H1 (cell line): ENCODE measurements around the gene CBX4. TPM values are rescaled to one million over a fixed set of nuclear protein-coding genes. Genes with fewer than 3 reads are reported as not detected.

Experiments
- CTCF ChIA-PET: fragments of 300-600 bp; sonication (Branson Sonifier 250); formaldehyde crosslinking; loops from one replicate; lab custom pipeline; 2021; ENCODE audit not compliant: partially characterized antibody; lab: Charles Lee
- POLR2A ChIA-PET: fragments of 300-600 bp; sonication (Branson Sonifier 250); formaldehyde crosslinking; loops from one replicate; lab custom pipeline; 2021; ENCODE audit warnings: inconsistent platforms; ENCODE audit not compliant: partially characterized antibody; lab: Charles Lee
- DNase-seq, 2 experiments: peaks; one replicate each; pipeline versions ENCODE4 v3.0.0 to v3.0.0-alpha.2; 2010 to 2022; ENCODE audit warnings: low spot score in 2 of 2, low read depth in 1 of 2, mixed read lengths in 1 of 2
- FAIRE-seq: peaks from 2 replicates; lab custom pipeline; 2011; peaks lifted over from hg19 to GRCh38; lab: Jason Lieb, UNC
- H2AFZ ChIP-seq: 2 replicates; pipeline ENCODE4 v1.8.1; 2012; ENCODE audit warnings: low read length, inconsistent platforms
- H2AK5ac ChIP-seq: 2 replicates; pipeline ENCODE4 v1.6.1; 2013; ENCODE audit warnings: low read depth, low read length
- H2BK120ac ChIP-seq: replicated peaks from 2 replicates; pipeline ENCODE3; 2013; ENCODE audit warnings: low read depth, low read length, inconsistent platforms
- H2BK12ac ChIP-seq: 2 replicates; pipeline ENCODE4 v1.6.1; 2013; ENCODE audit warnings: low read depth, low read length
- H2BK15ac ChIP-seq: 2 replicates; pipeline ENCODE4 v1.6.1; 2013; ENCODE audit warnings: low read length
- H2BK20ac ChIP-seq: 2 replicates; pipeline ENCODE4 v1.6.1; 2013; ENCODE audit warnings: low read length
- H2BK5ac ChIP-seq: 2 replicates; pipeline ENCODE4 v1.6.1; 2013; ENCODE audit warnings: low read depth, low read length
- H3K14ac ChIP-seq: 2 replicates; pipeline ENCODE4 v1.6.1; 2013; ENCODE audit warnings: inconsistent platforms; ENCODE audit not compliant: insufficient read length
- H3K18ac ChIP-seq: 2 replicates; pipeline ENCODE4 v1.6.1; 2013; ENCODE audit warnings: low read length; ENCODE audit errors: extremely low read depth
- H3K23ac ChIP-seq: 2 replicates; pipeline ENCODE4 v1.6.1; 2013; ENCODE audit warnings: inconsistent platforms; ENCODE audit not compliant: insufficient read length
- H3K23me2 ChIP-seq: 2 replicates; pipeline ENCODE4 v1.6.1; 2013; ENCODE audit warnings: low read depth, low read length
- H3K27ac ChIP-seq: 2 replicates; pipeline ENCODE4 v1.6.1; 2011; ENCODE audit warnings: low read depth, low read length, inconsistent platforms
- H3K27me3 ChIP-seq, 4 experiments: replicated peaks in 1 of 4; 1 replicate in 1 of 4; 2 replicates in 3 of 4; pipeline versions ENCODE4 v1.6.1 to v1.8.1; 2011 to 2013; ENCODE audit warnings: low read length in 3 of 4, mild to moderate bottlenecking in 3 of 4, inconsistent platforms in 2 of 4, mixed read lengths in 2 of 4, moderate library complexity in 1 of 4; ENCODE audit not compliant: control insufficient read depth in 3 of 4, insufficient read depth in 3 of 4; ENCODE audit errors: extremely low read depth in 1 of 4
- H3K36me3 ChIP-seq, 4 experiments: 2 replicates each; pipeline versions ENCODE4 v1.6.1 to v1.8.1; 2011 to 2013; ENCODE audit warnings: mild to moderate bottlenecking in 4 of 4, low read length in 3 of 4, moderate library complexity in 2 of 4, control low read depth in 1 of 4, inconsistent platforms in 1 of 4; ENCODE audit not compliant: insufficient read depth in 4 of 4, control insufficient read depth in 2 of 4
- H3K4ac ChIP-seq: replicated peaks from 2 replicates; pipeline ENCODE3; 2013; ENCODE audit warnings: low read length, low read depth, mixed read lengths, inconsistent platforms; ENCODE audit not compliant: insufficient read length
- H3K4me1 ChIP-seq, 4 experiments: replicated peaks in 1 of 4; 1 replicate in 1 of 4; 2 replicates in 3 of 4; pipeline versions ENCODE4 v1.6.1 to v1.8.1; 2011 to 2013; ENCODE audit warnings: low read length in 3 of 4, inconsistent platforms in 2 of 4, mixed read lengths in 1 of 4; ENCODE audit not compliant: insufficient read depth in 4 of 4, control insufficient read depth in 3 of 4
- H3K4me2 ChIP-seq, 2 experiments: 2 replicates each; pipeline versions ENCODE4 v1.6.1 to v1.8.1; 2011 to 2013; ENCODE audit warnings: low read depth in 2 of 2, low read length in 2 of 2, control low read depth in 1 of 2, inconsistent platforms in 1 of 2, mild to moderate bottlenecking in 1 of 2; ENCODE audit not compliant: insufficient read depth in 1 of 2
- H3K4me3 ChIP-seq, 4 experiments: fragments of 200-600, 300-600 bp in 1 of 4; sonication (generic), shearing (Covaris generic), sonication (Bioruptor Twin) in 1 of 4; 2 replicates each; pipeline versions ENCODE4 v1.5.1 to v1.8.1; 2011 to 2016; ENCODE audit warnings: low read length in 4 of 4, low read depth in 3 of 4, control low read depth in 2 of 4, inconsistent platforms in 2 of 4, mild to moderate bottlenecking in 2 of 4, mixed read lengths in 1 of 4, moderate library complexity in 1 of 4; ENCODE audit not compliant: insufficient read depth in 2 of 4; ENCODE audit errors: extremely low read depth in 1 of 4
- H3K56ac ChIP-seq: replicated peaks from 2 replicates; pipeline ENCODE3; 2013; ENCODE audit warnings: low read depth, mild to moderate bottlenecking, mixed read lengths, low read length, inconsistent platforms; ENCODE audit not compliant: insufficient read length
- H3K79me1 ChIP-seq: 2 replicates; pipeline ENCODE4 v1.6.1; 2013; ENCODE audit warnings: low read depth, low read length, control low read depth
- H3K79me2 ChIP-seq, 2 experiments: 2 replicates each; pipeline versions ENCODE4 v1.6.1 to v1.8.1; 2012 to 2013; ENCODE audit warnings: low read length in 2 of 2, mild to moderate bottlenecking in 2 of 2, inconsistent platforms in 1 of 2; ENCODE audit not compliant: insufficient read depth in 2 of 2, control insufficient read depth in 1 of 2
- H3K9ac ChIP-seq, 4 experiments: replicated peaks in 1 of 4; 1 replicate in 1 of 4; 2 replicates in 3 of 4; pipeline versions ENCODE4 v1.6.1 to v1.8.1; 2011 to 2013; ENCODE audit warnings: low read depth in 3 of 4, low read length in 3 of 4, control low read depth in 2 of 4, mild to moderate bottlenecking in 2 of 4, moderate library complexity in 2 of 4, inconsistent platforms in 1 of 4; ENCODE audit errors: extremely low read depth in 1 of 4
- H3K9me3 ChIP-seq, 2 experiments: 2 replicates each; pipeline versions ENCODE4 v1.6.1 to v1.8.1; 2012 to 2013; ENCODE audit warnings: mild to moderate bottlenecking in 2 of 2, moderate library complexity in 2 of 2, control low read depth in 1 of 2, inconsistent platforms in 1 of 2, low read depth in 1 of 2, low read length in 1 of 2, mixed read lengths in 1 of 2; ENCODE audit not compliant: insufficient read depth in 2 of 2
- H4K20me1 ChIP-seq, 2 experiments: replicated peaks in 1 of 2; 2 replicates each; pipeline versions ENCODE3 to v1.8.1; 2011 to 2013; ENCODE audit warnings: inconsistent platforms in 2 of 2, low read length in 2 of 2, mild to moderate bottlenecking in 1 of 2; ENCODE audit not compliant: insufficient read depth in 2 of 2, control insufficient read depth in 1 of 2
- H4K5ac ChIP-seq: 2 replicates; pipeline ENCODE4 v1.6.1; 2013; ENCODE audit warnings: low read length, low read depth, mixed read lengths, inconsistent platforms; ENCODE audit not compliant: insufficient read length
- H4K8ac ChIP-seq: 2 replicates; pipeline ENCODE4 v1.8.0; 2013; ENCODE audit warnings: mild to moderate bottlenecking, moderate library complexity, low read length, inconsistent platforms; ENCODE audit not compliant: insufficient read depth; ENCODE audit errors: extremely low read depth
- H4K91ac ChIP-seq: replicated peaks from 2 replicates; pipeline ENCODE3; 2013; ENCODE audit warnings: low read length, mixed read lengths, inconsistent platforms; ENCODE audit not compliant: insufficient read length
- BACH1 ChIP-seq: IDR thresholded peaks from 2 replicates; pipeline ENCODE4 v1.6.1; 2012; ENCODE audit warnings: low read length, improper control_type of control experiment
- CBX8 ChIP-seq: fragments of 300-800, 300-1000 bp; sonication (generic); IDR thresholded peaks from 2 replicates; pipeline ENCODE4 v1.7.1; 2016; ENCODE audit warnings: low read depth, low read length, borderline replicate concordance
- SUZ12 ChIP-seq: fragments of 200-600 bp; sonication (generic); IDR thresholded peaks from 2 replicates; pipeline ENCODE4 v1.6.1; 2012; ENCODE audit warnings: mild to moderate bottlenecking, inconsistent platforms, low read length, moderate library complexity, mixed read lengths
- WGBS, 2 experiments: shearing (Covaris generic) in 1 of 2; methylation state at CpG; one replicate each; pipeline versions ENCODE4 v1.1.6 to v1.1.7; 2013 to 2015; ENCODE audit warnings: low lambda C conversion rate in 2 of 2, mixed read lengths in 2 of 2, inconsistent platforms in 1 of 2, low coverage in 1 of 2, missing lambda C conversion rate in 1 of 2; ENCODE audit not compliant: insufficient replicate concordance in 2 of 2, insufficient coverage in 1 of 2, insufficient read length in 1 of 2; ENCODE audit errors: extremely low coverage in 1 of 2, missing lambda C conversion rate in 1 of 2; 5-methylcytosine and 5-hydroxymethylcytosine counted together
- polyA plus RNA-seq, 7 experiments: library from polyadenylated mRNA; depleted of rRNA in 3 of 7; stranded (reverse) in 5 of 7; unstranded in 2 of 7; fragments of >200 nt in 5 of 7; fragments of 200-250 nt in 2 of 7; gene quantifications; 1 replicate in 5 of 7; 2 replicates in 1 of 7; 4 replicates in 1 of 7; pipeline versions ENCODE4 v1.2.1 to v1.2.3, GENCODE V29; 2011 to 2013; ENCODE audit warnings: missing spikeins in 2 of 7, mixed read lengths in 2 of 7
- total RNA-seq: library from RNA; stranded (reverse); fragmentation: NEBNext Ultra II Directional; extraction: Animal tissue kit (Norgen Biotek cat#: 25700); gene quantifications from 2 replicates; pipeline ENCODE4 v1.2.1, GENCODE V29; 2021

Gene CBX4
- total and polyA plus RNA-seq, 2 of the 8 experiments (the other 6 are each of a cell fraction or from before 2014, with no cell fraction given), result 1.8 to 4.0 TPM

GRCh38 chr17:79799538-79800324, 39.5 kb downstream of the CBX4 start:
- Histone ChIP-seq H3K18ac (no peak overlapping the region), H3K4me1 (peaks cover 4 to 55% (median 42%) of the 10 kb centered on the region in 4 experiments), H4K91ac (no peak overlapping the region), H3K23ac (no peak overlapping the region), H3K36me3 (peaks cover 0 to 12% (median 0%) of the 10 kb centered on the region in 4 experiments; a peak in 1 of 8 replicates), H2BK120ac (no peak overlapping the region), H2AK5ac (peak overlapping the region; percentile 91; the same call in 1 of the 2 replicates), H2BK5ac (no peak overlapping the region), H3K9ac (no peak overlapping the region), H2BK12ac (peak overlapping the region; percentile 82), H2AFZ (no peak overlapping the region), H4K5ac (no peak overlapping the region), H4K8ac (no peak overlapping the region), H3K4me3 (peak overlapping the region in 1 of 4 experiments; percentile 53; a peak in 1 of 8 replicates), H3K79me1 (no peaks in the 10 kb centered on the region), H3K9me3 (peaks cover 0 to 7% of the 10 kb centered on the region in 2 experiments; a peak in 3 of 4 replicates), H3K56ac (no peak overlapping the region), H4K20me1 (peaks cover 8 to 23% of the 10 kb centered on the region in 2 experiments), H2BK20ac (no peak overlapping the region), H3K79me2 (no peaks in the 10 kb centered on the region), H2BK15ac (peak overlapping the region; percentile 95; the same call in 1 of the 2 replicates)
- POLR2A ChIA-PET, result interaction anchor here (1.1 to 24.0 kb wide), 10 partner anchors 9 to 40 kb away, joined by 3 to 374 read pairs (median 6); partner anchors contain the start of genes CBX2 and CBX4
- CTCF ChIA-PET, result interaction anchor here (0.6 to 19.1 kb wide), 9 partner anchors 9 to 58 kb away, joined by 3 to 576 read pairs (median 7); partner anchors contain the start of gene CBX4
- WGBS, 2 experiments, result 6 to 20% methylated on average over 1 to 30 of the region's 31 CpGs
- FAIRE-seq (no peak), DNase-seq (peak in 1 of 2 experiments; percentile 63)
- TF ChIP-seq SUZ12, result peak; percentile 64
- TF ChIP-seq BACH1, result no peak
- TF ChIP-seq CBX8, result peak; percentile 83; the same call in 1 of the 2 replicates
- TF ChIP-seq, all 59 proteins: peak for 2
- Histone ChIP-seq H3K23me2 (peaks cover 3% of the 10 kb centered on the region), H3K27me3 (peaks cover 87 to 92% (median 90%) of the 10 kb centered on the region in 4 experiments), H3K27ac (no peak overlapping the region), H3K4ac (no peak overlapping the region), H3K14ac (no peak overlapping the region), H3K4me2 (peak overlapping the region; percentile 63 to 70)
